Measurements from ENCODE around the gene EIF5A.

The EIF5A gene

GRCh38 chr17:7343250-7343649 lies 35.8 kb downstream of the EIF5A start:
- Histone ChIP-seq H3K9me3 (replicated peaks; ENCODE audit: low read length) (no peaks in the 10 kb centered on the region), H3K36me3 (ENCODE audit: insufficient read depth, low read length) (no peaks in the 10 kb centered on the region), H3K9ac (ENCODE audit: low read depth, low read length) (no peak overlapping the region), H3K27me3 (ENCODE audit: control insufficient read depth, insufficient read depth, low read length) (peaks cover 34% of the 10 kb centered on the region), H3K4me2 (ENCODE audit: low read length) (no peak overlapping the region), H3K4me3 (ENCODE audit: low read length) (no peak overlapping the region), H3K4me1 (ENCODE audit: control insufficient read depth, insufficient read depth, low read length) (no peaks in the 10 kb centered on the region)

GRCh38 chr17:7346761-7347614 lies 39.6 kb downstream of the EIF5A start:
- Histone ChIP-seq H3K36me3 (ENCODE audit: insufficient read depth, low read length) (no peaks in the 10 kb centered on the region), H3K9me3 (replicated peaks; ENCODE audit: low read length) (no peaks in the 10 kb centered on the region), H3K4me2 (ENCODE audit: low read length) (no peak overlapping the region), H3K4me3 (ENCODE audit: low read length) (no peak overlapping the region), H3K9ac (ENCODE audit: low read depth, low read length) (no peak overlapping the region), H3K4me1 (ENCODE audit: control insufficient read depth, insufficient read depth, low read length) (peaks cover 14% of the 10 kb centered on the region), H3K27me3 (ENCODE audit: control insufficient read depth, insufficient read depth, low read length) (peaks cover 26% of the 10 kb centered on the region)

- Histone ChIP-seq H3K9me3 (replicated peaks; ENCODE audit: low read length) (no peaks in the 10 kb centered on the region), H3K4me2 (ENCODE audit: low read length) (no peak overlapping the region), H3K36me3 (ENCODE audit: insufficient read depth, low read length) (no peaks in the 10 kb centered on the region), H3K9ac (ENCODE audit: low read depth, low read length) (no peak overlapping the region), H3K4me3 (ENCODE audit: low read length) (no peak overlapping the region), H3K4me1 (ENCODE audit: control insufficient read depth, insufficient read depth, low read length) (peaks cover 19% of the 10 kb centered on the region), H3K27me3 (ENCODE audit: control insufficient read depth, insufficient read depth, low read length) (peaks cover 22% of the 10 kb centered on the region)
Observed at GRCh38 chr17:7347630-7348477, 40.4 kb downstream of the EIF5A start.

- Histone ChIP-seq H3K4me1 (ENCODE audit: control insufficient read depth, insufficient read depth, low read length) (peaks cover 26% of the 10 kb centered on the region), H3K9ac (ENCODE audit: low read depth, low read length) (no peak overlapping the region), H3K9me3 (replicated peaks; ENCODE audit: low read length) (no peaks in the 10 kb centered on the region), H3K36me3 (ENCODE audit: insufficient read depth, low read length) (no peaks in the 10 kb centered on the region), H3K4me2 (ENCODE audit: low read length) (no peak overlapping the region), H3K4me3 (ENCODE audit: low read length) (no peak overlapping the region), H3K27me3 (ENCODE audit: control insufficient read depth, insufficient read depth, low read length) (peaks cover 14% of the 10 kb centered on the region)
Observed at GRCh38 chr17:7348478-7349242, 41.2 kb downstream of the EIF5A start.

GRCh38 chr17:7351665-7352502 lies 44.5 kb downstream of the EIF5A start, which contains the start of gene KCTD11:
Gene KCTD11 (plus strand): TSS chr17:7352162.
- peak within 1 kb of the TSS; percentile 97 for H3K4me3 ChIP-seq (ENCODE audit: low read length)
- H3K9me3 ChIP-seq (replicated peaks; ENCODE audit: low read length) = no peaks in the 10 kb centered on the region
- peak within 1 kb of the TSS; percentile 82 for H3K4me2 ChIP-seq (ENCODE audit: low read length)
- H3K27me3 ChIP-seq (ENCODE audit: control insufficient read depth, insufficient read depth, low read length) = no peaks in the 10 kb centered on the region
- H3K9ac ChIP-seq (ENCODE audit: low read depth, low read length) = peak within 1 kb of the TSS; percentile 99
- H3K4me1 ChIP-seq (ENCODE audit: control insufficient read depth, insufficient read depth, low read length) = peaks cover 49% of the 10 kb centered on the region
- no peaks in the 10 kb centered on the region for H3K36me3 ChIP-seq (ENCODE audit: insufficient read depth, low read length)

- peaks cover 49% of the 10 kb centered on the region for H3K4me1 ChIP-seq (ENCODE audit: control insufficient read depth, insufficient read depth, low read length)
- H3K4me3 ChIP-seq (ENCODE audit: low read length) = peak overlapping the region; percentile 97
- H3K36me3 ChIP-seq (ENCODE audit: insufficient read depth, low read length) = no peaks in the 10 kb centered on the region
- H3K9me3 ChIP-seq (replicated peaks; ENCODE audit: low read length) = no peaks in the 10 kb centered on the region
- H3K4me2 ChIP-seq (ENCODE audit: low read length) = peak overlapping the region; percentile 82
- no peaks in the 10 kb centered on the region for H3K27me3 ChIP-seq (ENCODE audit: control insufficient read depth, insufficient read depth, low read length)
- peak overlapping the region; percentile 99 for H3K9ac ChIP-seq (ENCODE audit: low read depth, low read length)
Observed at GRCh38 chr17:7352503-7352889, 45.1 kb downstream of the EIF5A start.

- Histone ChIP-seq H3K9me3 (replicated peaks; ENCODE audit: low read length) (no peaks in the 10 kb centered on the region), H3K27me3 (ENCODE audit: control insufficient read depth, insufficient read depth, low read length) (no peaks in the 10 kb centered on the region), H3K9ac (ENCODE audit: low read depth, low read length) (peak overlapping the region; percentile 99), H3K4me2 (ENCODE audit: low read length) (peak overlapping the region; percentile 82), H3K4me3 (ENCODE audit: low read length) (peak overlapping the region; percentile 97), H3K36me3 (ENCODE audit: insufficient read depth, low read length) (no peaks in the 10 kb centered on the region), H3K4me1 (ENCODE audit: control insufficient read depth, insufficient read depth, low read length) (peaks cover 49% of the 10 kb centered on the region)
Observed at GRCh38 chr17:7352910-7353635, 45.6 kb downstream of the EIF5A start.

- H3K4me2 ChIP-seq (ENCODE audit: low read length) = peak overlapping the region; percentile 82
- H3K4me3 ChIP-seq (ENCODE audit: low read length) = peak overlapping the region; percentile 44
- H3K9ac ChIP-seq (ENCODE audit: low read depth, low read length) = no peak overlapping the region
- H3K9me3 ChIP-seq (replicated peaks; ENCODE audit: low read length) = no peaks in the 10 kb centered on the region
- H3K36me3 ChIP-seq (ENCODE audit: insufficient read depth, low read length) = no peaks in the 10 kb centered on the region
- no peaks in the 10 kb centered on the region for H3K27me3 ChIP-seq (ENCODE audit: control insufficient read depth, insufficient read depth, low read length)
- H3K4me1 ChIP-seq (ENCODE audit: control insufficient read depth, insufficient read depth, low read length) = peaks cover 42% of the 10 kb centered on the region
Observed at GRCh38 chr17:7354262-7354843, 46.9 kb downstream of the EIF5A start.

GRCh38 chr17:7355053-7355452 lies 47.6 kb downstream of the EIF5A start, which contains the start of gene TMEM95:
Gene TMEM95 (plus strand): TSS chr17:7355156. CDS start chr17:7355205, 49 bp downstream.
- Histone ChIP-seq H3K9ac (ENCODE audit: low read depth, low read length) (no peak within 1 kb of the TSS), H3K4me1 (ENCODE audit: control insufficient read depth, insufficient read depth, low read length) (peaks cover 35% of the 10 kb centered on the region)

GRCh38 chr17:7355573-7355972 lies 48.1 kb downstream of the EIF5A start:
- H3K27me3 ChIP-seq (ENCODE audit: control insufficient read depth, insufficient read depth, low read length) = no peaks in the 10 kb centered on the region
- no peak overlapping the region for H3K4me3 ChIP-seq (ENCODE audit: low read length)
- H3K4me1 ChIP-seq (ENCODE audit: control insufficient read depth, insufficient read depth, low read length) = peaks cover 35% of the 10 kb centered on the region
- H3K9me3 ChIP-seq (replicated peaks; ENCODE audit: low read length) = no peaks in the 10 kb centered on the region
- H3K4me2 ChIP-seq (ENCODE audit: low read length) = no peak overlapping the region
- no peaks in the 10 kb centered on the region for H3K36me3 ChIP-seq (ENCODE audit: insufficient read depth, low read length)
- H3K9ac ChIP-seq (ENCODE audit: low read depth, low read length) = no peak overlapping the region

More at GRCh38 chr17:7355053-7355452, 47.6 kb downstream of the EIF5A start, which contains the start of gene TMEM95:
- Histone ChIP-seq H3K4me2 (ENCODE audit: low read length) (peak within 1 kb of the TSS; percentile 82), H3K9me3 (replicated peaks; ENCODE audit: low read length) (no peaks in the 10 kb centered on the region), H3K36me3 (ENCODE audit: insufficient read depth, low read length) (no peaks in the 10 kb centered on the region), H3K27me3 (ENCODE audit: control insufficient read depth, insufficient read depth, low read length) (no peaks in the 10 kb centered on the region), H3K4me3 (ENCODE audit: low read length) (peak within 1 kb of the TSS; percentile 44)

All from skeletal muscle satellite cell (primary cell).